ENCODE data around the gene NLGN2. TPM values are rescaled to one million over a fixed set of nuclear protein-coding genes. Genes with fewer than 3 reads are reported as not detected.
"Not testable (repeated sequence)": the region's sequence is repeated elsewhere in the genome, so short reads cannot be mapped to it uniquely, and the experiment has no call there.

NLGN2 gene
- total RNA-seq: 3.9 TPM

GRCh38 chr17:7407485-7408251 lies at the start of gene NLGN2:
Gene NLGN2 (plus strand): TSS chr17:7407845. CDS start chr17:7408256, 411 bp downstream.
- DNase-seq (ENCODE audit: low spot score): no peak
- ATAC-seq: no peak

- no peak for ATAC-seq
Observed at GRCh38 chr17:7361906-7362305, 45.7 kb upstream of the NLGN2 start.

GRCh38 chr17:7363311-7363710 lies 44.3 kb upstream of the NLGN2 start:
- no peak for DNase-seq (ENCODE audit: low spot score)
- ATAC-seq: no peak

More at GRCh38 chr17:7361906-7362305, 45.7 kb upstream of the NLGN2 start:
- no peak for DNase-seq (ENCODE audit: low spot score)

- DNase-seq (ENCODE audit: low spot score); ATAC-seq: not testable (repeated sequence)
Observed at GRCh38 chr17:7365963-7366362, 41.7 kb upstream of the NLGN2 start.

- no peak for DNase-seq (ENCODE audit: low spot score)
- no peak for ATAC-seq
Observed at GRCh38 chr17:7367083-7367482, 40.6 kb upstream of the NLGN2 start.

- ATAC-seq (no peak), DNase-seq (ENCODE audit: low spot score) (no peak)
Observed at GRCh38 chr17:7367918-7368598, 39.6 kb upstream of the NLGN2 start.

- ATAC-seq; DNase-seq (ENCODE audit: low spot score): not testable (repeated sequence)
Observed at GRCh38 chr17:7368599-7368994, 39.0 kb upstream of the NLGN2 start.

- ATAC-seq: no peak
- no peak for DNase-seq (ENCODE audit: low spot score)
Observed at GRCh38 chr17:7369825-7370224, 37.8 kb upstream of the NLGN2 start.

- DNase-seq (ENCODE audit: low spot score) (no peak), ATAC-seq (no peak)
Observed at GRCh38 chr17:7370853-7371252, 36.8 kb upstream of the NLGN2 start.

GRCh38 chr17:7374353-7374752 lies 33.3 kb upstream of the NLGN2 start:
- no peak for ATAC-seq
- DNase-seq (ENCODE audit: low spot score): no peak

GRCh38 chr17:7379134-7379533 lies 28.5 kb upstream of the NLGN2 start:
- DNase-seq (ENCODE audit: low spot score) (no peak), ATAC-seq (no peak)

- ATAC-seq (peak; percentile 84), DNase-seq (ENCODE audit: low spot score) (peak; percentile 79)
Observed at GRCh38 chr17:7380321-7380720, 27.3 kb upstream of the NLGN2 start.

GRCh38 chr17:7380855-7381683 lies 26.6 kb upstream of the NLGN2 start, which contains the start of gene TNK1:
Gene TNK1 (plus strand): TSS chr17:7381089. CDS start chr17:7382927, 1,838 bp downstream.
- ATAC-seq: peak; percentile 91
- DNase-seq (ENCODE audit: low spot score): peak; percentile 81

- DNase-seq (ENCODE audit: low spot score) (no peak), ATAC-seq (no peak)
Observed at GRCh38 chr17:7382901-7383300, 24.7 kb upstream of the NLGN2 start.

GRCh38 chr17:7383371-7383741 lies 24.3 kb upstream of the NLGN2 start:
- no peak for DNase-seq (ENCODE audit: low spot score)

GRCh38 chr17:7383742-7384488 lies 23.7 kb upstream of the NLGN2 start:
- ATAC-seq (no peak), DNase-seq (ENCODE audit: low spot score) (no peak)

More at GRCh38 chr17:7383371-7383741, 24.3 kb upstream of the NLGN2 start:
- no peak for ATAC-seq

- ATAC-seq (no peak), DNase-seq (ENCODE audit: low spot score) (no peak)
Observed at GRCh38 chr17:7384489-7385081, 23.1 kb upstream of the NLGN2 start.

GRCh38 chr17:7388856-7389255 lies 18.8 kb upstream of the NLGN2 start:
- ATAC-seq (no peak), DNase-seq (ENCODE audit: low spot score) (no peak)

- ATAC-seq: no peak
- DNase-seq (ENCODE audit: low spot score): no peak
Observed at GRCh38 chr17:7389924-7390910, 17.4 kb upstream of the NLGN2 start.

Measured in left lobe of liver (tissue), 2 donors.